Chondrocyte (in vitro differentiated cells): ENCODE data around the gene KRTAP10-12. TPM values are rescaled to one million over a fixed set of nuclear protein-coding genes. Genes with fewer than 3 reads are reported as not detected.
"Not testable (repeated sequence)": the region's sequence is repeated elsewhere in the genome, so short reads cannot be mapped to it uniquely, and the experiment has no call there.

Experiments used
- DNase-seq: peaks from one replicate; pipeline ENCODE4 v3.0.0; 2021; ENCODE audit warnings: mixed read lengths, low spot score
- H3K27ac Mint-ChIP-seq: one replicate; pipeline ENCODE4 v1.8.0; 2021; ENCODE audit warnings: mild to moderate bottlenecking, moderate library complexity, mixed read lengths; ENCODE audit not compliant: unreplicated experiment
- H3K27me3 Mint-ChIP-seq: 2 replicates; pipeline ENCODE4 v1.8.0; 2021; ENCODE audit warnings: low read depth, mixed read lengths
- H3K36me3 Mint-ChIP-seq: 2 replicates; pipeline ENCODE4 v1.8.0; 2021; ENCODE audit warnings: low read depth, mixed read lengths
- H3K4me1 Mint-ChIP-seq: 2 replicates; pipeline ENCODE4 v1.8.0; 2021; ENCODE audit warnings: low read depth, mild to moderate bottlenecking, mixed read lengths
- H3K4me3 Mint-ChIP-seq: one replicate; pipeline ENCODE4 v1.8.0; 2021; ENCODE audit warnings: mild to moderate bottlenecking, moderate library complexity, mixed read lengths; ENCODE audit not compliant: unreplicated experiment
- H3K9me3 Mint-ChIP-seq: 2 replicates; pipeline ENCODE4 v1.8.0; 2021; ENCODE audit warnings: low read depth, mixed read lengths
- CTCF ChIP-seq: fragments of 200-600 bp; sonication (generic); IDR thresholded peaks from 2 replicates; pipeline ENCODE4 v1.5.0; 2021; ENCODE audit warnings: antibody characterized with exemption, mild to moderate bottlenecking, moderate library complexity
- total RNA-seq: library from RNA; stranded (reverse); gene quantifications from 3 replicates; pipeline ENCODE4 v1.2.1, GENCODE V29; 2021

The KRTAP10-12 gene
- total RNA-seq, 1 donor from 2014 or later, result not detected

- no peak for DNase-seq
- H3K9me3 Mint-ChIP-seq, result no peaks in the 10 kb centered on the region
- peaks cover 3% of the 10 kb centered on the region for H3K36me3 Mint-ChIP-seq
- H3K4me3 Mint-ChIP-seq, result no peak overlapping the region
- H3K27me3 Mint-ChIP-seq, result peaks cover 73% of the 10 kb centered on the region
- no peaks in the 10 kb centered on the region for H3K4me1 Mint-ChIP-seq
- H3K27ac Mint-ChIP-seq, result no peak overlapping the region
- TF ChIP-seq CTCF, result no peak
These were observed 15.8 kb upstream of the KRTAP10-12 start for GRCh38 chr21:44681152-44681551.

- TF ChIP-seq CTCF, result no peak
- no peak within 1 kb of the TSS for H3K4me3 Mint-ChIP-seq
- H3K27me3 Mint-ChIP-seq, result peaks cover 71% of the 10 kb centered on the region
- no peak within 1 kb of the TSS for H3K27ac Mint-ChIP-seq
- H3K36me3 Mint-ChIP-seq, result peaks cover 4% of the 10 kb centered on the region
- H3K4me1 Mint-ChIP-seq, result no peaks in the 10 kb centered on the region
- DNase-seq, result no peak
- H3K9me3 Mint-ChIP-seq, result no peaks in the 10 kb centered on the region
These were observed 15.0 kb upstream of the KRTAP10-12 start, which contains the start of gene KRTAP12-1 for GRCh38 chr21:44681861-44682579. Gene KRTAP12-1 (minus strand): TSS chr21:44682163. CDS start chr21:44682123, 40 bp downstream.

- Mint-ChIP-seq H3K4me1 (no peaks in the 10 kb centered on the region), H3K9me3 (no peaks in the 10 kb centered on the region), H3K27me3 (peaks cover 72% of the 10 kb centered on the region), H3K36me3 (peaks cover 4% of the 10 kb centered on the region), H3K4me3 (no peak overlapping the region), H3K27ac (no peak overlapping the region)
- no peak for TF ChIP-seq CTCF
- no peak for DNase-seq
These were observed 14.3 kb upstream of the KRTAP10-12 start for GRCh38 chr21:44682580-44683151.

- no peaks in the 10 kb centered on the region for H3K9me3 Mint-ChIP-seq
- H3K27me3 Mint-ChIP-seq, result peaks cover 77% of the 10 kb centered on the region
- TF ChIP-seq CTCF, result no peak
These were observed 12.9 kb upstream of the KRTAP10-12 start for GRCh38 chr21:44684077-44684476.

GRCh38 chr21:44684483-44684882, 12.5 kb upstream of the KRTAP10-12 start:
- no peaks in the 10 kb centered on the region for H3K4me1 Mint-ChIP-seq
- peaks cover 4% of the 10 kb centered on the region for H3K36me3 Mint-ChIP-seq
- no peak for TF ChIP-seq CTCF
- DNase-seq, result no peak
- H3K27ac Mint-ChIP-seq, result no peak overlapping the region
- H3K27me3 Mint-ChIP-seq, result peaks cover 73% of the 10 kb centered on the region
- no peak overlapping the region for H3K4me3 Mint-ChIP-seq
- H3K9me3 Mint-ChIP-seq, result no peaks in the 10 kb centered on the region

More at GRCh38 chr21:44684077-44684476, 12.9 kb upstream of the KRTAP10-12 start:
- DNase-seq, result no peak
- Mint-ChIP-seq H3K4me1 (no peaks in the 10 kb centered on the region), H3K27ac (no peak overlapping the region), H3K36me3 (peaks cover 4% of the 10 kb centered on the region), H3K4me3 (no peak overlapping the region)

- not testable (repeated sequence) for H3K4me3 Mint-ChIP-seq
These were observed 11.9 kb upstream of the KRTAP10-12 start for GRCh38 chr21:44685050-44685449.

More at GRCh38 chr21:44685050-44685449, 11.9 kb upstream of the KRTAP10-12 start:
- DNase-seq, H3K36me3 Mint-ChIP-seq, H3K9me3 Mint-ChIP-seq, H3K4me1 Mint-ChIP-seq, H3K27ac Mint-ChIP-seq: not testable (repeated sequence)
- H3K27me3 Mint-ChIP-seq, result peaks cover 73% of the 10 kb centered on the region
